CD4-positive, alpha-beta T cell treated with Interleukin-2 at 100 ng/mL for 4 hours (primary cell): ENCODE data around the gene SHANK1.
A peak's percentile ranks its signal among the peaks of the same experiment; 100 is the strongest.

Experiments used
- DNase-seq: peaks from one replicate; pipeline ENCODE4 v3.0.0-alpha.2; 2020; ENCODE audit warnings: low spot score

The SHANK1 gene

GRCh38 chr19:50711805-50712204 lies 7.8 kb downstream of the SHANK1 start:
- no peak for DNase-seq

- DNase-seq, result no peak
Measured at GRCh38 chr19:50711196-50711595, 8.4 kb downstream of the SHANK1 start.

GRCh38 chr19:50710612-50711011 lies 9.0 kb downstream of the SHANK1 start:
- no peak for DNase-seq

DNA sequence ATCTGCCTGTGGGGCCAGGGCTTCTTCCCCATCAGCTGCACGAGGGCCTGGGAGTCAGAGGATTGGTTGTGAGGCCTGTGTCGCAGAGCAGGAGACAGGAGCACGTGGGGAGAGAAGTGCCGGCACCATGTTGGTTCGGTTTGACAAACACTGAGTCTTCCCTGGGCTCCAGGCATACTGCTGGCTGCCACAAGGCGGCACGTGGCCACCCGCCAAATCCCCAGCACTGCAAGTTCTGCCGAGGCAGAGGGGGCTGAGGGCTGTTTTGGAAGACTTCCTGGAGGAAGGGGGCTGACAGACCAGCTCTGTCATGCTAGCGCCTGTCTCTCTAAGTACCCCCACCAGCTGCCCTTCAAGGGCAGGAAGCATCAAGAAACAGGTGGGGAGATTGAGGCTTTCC lies 9.5 kb downstream of the SHANK1 start:
- DNase-seq, result no peak

DNA sequence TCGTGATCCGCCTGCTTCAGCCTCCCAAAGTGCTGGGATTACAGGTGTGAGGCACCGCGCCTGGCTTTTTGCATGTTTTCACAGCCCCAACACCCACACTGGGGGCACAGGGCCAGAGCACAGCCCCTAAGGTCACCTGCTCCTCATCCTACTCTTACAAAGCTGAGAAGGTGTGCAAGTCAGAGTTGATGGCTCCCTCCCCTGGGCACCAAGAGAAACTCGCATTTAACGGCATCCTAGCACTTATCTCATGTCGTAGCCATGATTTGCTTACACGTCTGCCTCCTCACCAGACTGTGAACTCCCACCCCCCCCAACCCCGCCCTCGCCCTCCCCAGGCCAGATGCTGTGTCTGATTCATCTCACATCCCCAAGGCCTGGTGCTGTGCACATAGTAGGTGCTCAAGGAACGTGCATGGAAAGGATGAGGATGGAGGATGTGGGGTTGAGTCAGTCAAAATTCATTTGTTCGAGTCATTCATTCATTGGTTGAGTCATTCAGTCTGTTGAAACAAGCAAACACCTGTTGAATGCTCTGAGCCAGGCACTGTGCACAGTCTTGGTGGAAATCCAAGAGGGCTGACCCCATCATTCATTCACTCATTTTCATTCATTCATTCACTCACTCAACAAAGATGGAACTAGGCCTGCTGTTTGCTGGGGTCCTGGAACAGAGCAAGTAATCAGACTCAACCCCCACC lies 11.3 kb downstream of the SHANK1 start:
- DNase-seq, result no peak

GRCh38 chr19:50706387-50706786 lies 13.2 kb downstream of the SHANK1 start:
- DNase-seq, result no peak

DNA sequence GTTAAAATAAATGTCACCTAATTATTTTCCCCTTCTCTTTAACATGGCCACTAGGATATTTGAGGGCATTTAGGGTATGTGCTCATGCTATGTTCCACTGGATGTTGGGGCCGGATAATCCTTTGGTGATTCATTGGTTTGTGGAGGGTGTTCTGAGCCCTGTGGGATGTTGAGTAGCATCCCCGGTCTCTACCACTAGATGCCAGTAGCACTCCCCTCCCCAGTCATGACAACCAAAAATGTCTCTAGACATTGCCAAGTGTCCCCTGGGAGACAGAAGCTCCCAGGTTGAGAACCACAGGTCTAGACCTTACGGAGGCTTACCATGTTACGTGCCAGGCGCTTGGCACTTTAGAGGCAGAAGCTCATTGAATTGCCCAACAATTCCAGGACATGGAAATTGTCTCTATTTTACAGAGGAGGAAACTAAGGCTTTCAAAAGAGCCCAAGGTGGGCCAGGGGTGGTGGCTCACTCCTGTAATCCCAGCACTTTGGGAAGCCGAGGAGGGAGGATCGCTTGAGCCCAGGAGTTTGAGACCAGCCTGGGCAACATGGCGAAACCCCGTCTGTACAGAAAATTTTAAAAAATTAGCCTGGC lies 14.1 kb downstream of the SHANK1 start:
- DNase-seq, result peak; percentile 25

DNA sequence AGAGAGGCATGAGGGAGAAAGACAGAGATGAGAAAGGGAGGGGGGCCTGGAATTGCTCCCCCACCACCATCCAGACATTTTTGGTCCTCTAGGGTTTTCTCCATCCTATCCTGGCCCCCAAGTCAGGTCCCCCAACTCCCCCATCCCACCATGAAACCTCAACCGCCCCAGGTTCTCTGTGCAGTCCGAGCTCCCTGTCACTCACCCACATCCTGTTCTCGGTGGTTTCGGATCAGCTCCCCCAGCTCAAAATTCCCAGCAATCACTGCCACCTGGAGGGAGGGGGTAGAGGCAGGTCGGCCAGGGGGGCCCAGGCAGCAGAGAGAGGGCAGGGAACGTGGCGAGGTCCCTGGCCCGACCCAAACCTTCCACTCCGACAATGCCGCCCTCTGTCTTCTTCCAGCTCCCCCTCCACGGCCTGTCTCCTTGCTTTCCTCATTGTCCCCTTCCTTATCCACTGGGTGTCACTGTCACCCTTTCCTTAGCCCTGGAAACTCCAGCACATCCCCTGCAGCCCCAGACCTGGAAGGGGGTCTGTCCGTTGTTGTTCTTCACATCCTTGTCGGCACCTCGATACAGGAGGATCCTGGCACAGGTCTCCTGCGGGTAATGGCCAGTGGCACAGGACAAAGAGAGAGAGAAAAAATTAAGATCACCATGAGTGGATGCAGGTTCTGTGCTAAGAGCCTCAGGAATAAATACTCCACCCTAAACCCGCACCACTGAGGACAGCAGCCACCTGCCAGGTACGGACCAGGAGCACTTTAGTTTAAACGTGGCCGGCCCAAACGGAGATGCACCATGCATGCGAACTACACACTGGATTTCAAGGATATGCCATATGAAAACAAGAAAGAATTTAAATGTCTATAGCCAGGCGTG lies 15.4 kb downstream of the SHANK1 start:
- no peak for DNase-seq

- DNase-seq, result no peak
Measured at GRCh38 chr19:50702871-50703829, 16.5 kb downstream of the SHANK1 start.

- no peak for DNase-seq
Measured at GRCh38 chr19:50702158-50702870, 17.3 kb downstream of the SHANK1 start.

DNA sequence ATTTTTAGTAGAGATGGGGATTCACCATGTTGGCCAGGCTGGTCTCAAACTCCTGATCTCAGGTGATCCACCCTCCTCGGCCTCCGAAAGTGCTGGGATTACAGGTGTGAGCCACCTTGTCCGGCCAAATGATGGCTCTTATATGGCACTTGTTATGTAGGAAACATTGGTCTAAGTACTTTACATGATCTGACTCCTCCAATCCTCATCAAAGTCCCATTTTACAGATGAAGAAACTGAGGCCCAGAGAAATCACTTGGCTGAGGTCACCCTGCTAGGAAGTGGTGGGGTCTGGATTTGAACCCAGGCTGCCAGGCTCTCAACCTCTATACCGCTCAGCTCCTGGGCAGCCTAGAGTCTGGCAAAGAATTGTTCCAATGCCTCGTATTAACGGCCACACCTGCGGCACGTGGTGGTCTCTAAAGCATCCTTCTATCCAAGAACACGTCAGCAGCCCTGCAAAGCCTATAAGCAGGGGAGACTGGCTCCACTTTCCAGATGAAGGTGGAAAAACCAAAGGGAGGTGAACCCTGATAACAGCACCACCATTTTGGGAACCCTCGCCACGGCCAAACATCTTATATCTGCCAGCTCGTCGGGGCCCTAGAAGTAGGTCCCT lies 18.1 kb downstream of the SHANK1 start:
- no peak for DNase-seq

DNA sequence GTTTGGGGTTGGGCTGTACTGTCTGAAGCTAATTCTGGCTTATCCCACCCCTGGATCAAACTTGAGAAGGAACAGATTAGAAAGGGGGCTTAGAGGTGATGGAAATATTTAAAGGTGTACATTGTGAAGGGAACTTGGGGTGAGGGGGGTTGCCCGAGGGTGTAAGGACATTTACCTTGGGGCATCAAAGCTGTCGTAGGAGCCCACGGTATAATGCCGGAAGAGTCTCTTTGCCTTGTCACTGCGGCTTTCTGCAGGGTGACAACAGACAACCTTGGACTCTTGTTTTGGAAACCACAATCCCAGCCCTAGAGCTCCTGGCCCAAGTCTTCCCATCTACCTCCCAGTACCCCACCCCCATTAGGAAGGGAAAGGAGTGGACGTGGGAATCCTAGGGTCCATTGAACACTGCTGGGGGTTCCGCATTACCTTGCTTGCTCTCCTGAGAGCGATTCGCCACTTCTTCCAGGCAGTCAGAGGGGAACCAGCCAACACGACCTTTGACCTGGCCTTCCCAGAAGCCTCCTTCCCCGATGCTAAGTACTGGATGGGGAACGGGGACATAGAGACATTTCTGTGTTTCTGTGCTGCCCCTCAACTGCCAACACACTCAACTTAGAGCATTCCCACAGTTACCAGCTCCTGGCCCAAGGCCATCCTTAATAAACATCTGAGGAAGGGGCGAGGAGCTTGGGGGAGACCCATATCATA lies 22.0 kb downstream of the SHANK1 start:
- no peak for DNase-seq

GRCh38 chr19:50696094-50696483 lies 23.5 kb downstream of the SHANK1 start:
- DNase-seq, result no peak

DNA sequence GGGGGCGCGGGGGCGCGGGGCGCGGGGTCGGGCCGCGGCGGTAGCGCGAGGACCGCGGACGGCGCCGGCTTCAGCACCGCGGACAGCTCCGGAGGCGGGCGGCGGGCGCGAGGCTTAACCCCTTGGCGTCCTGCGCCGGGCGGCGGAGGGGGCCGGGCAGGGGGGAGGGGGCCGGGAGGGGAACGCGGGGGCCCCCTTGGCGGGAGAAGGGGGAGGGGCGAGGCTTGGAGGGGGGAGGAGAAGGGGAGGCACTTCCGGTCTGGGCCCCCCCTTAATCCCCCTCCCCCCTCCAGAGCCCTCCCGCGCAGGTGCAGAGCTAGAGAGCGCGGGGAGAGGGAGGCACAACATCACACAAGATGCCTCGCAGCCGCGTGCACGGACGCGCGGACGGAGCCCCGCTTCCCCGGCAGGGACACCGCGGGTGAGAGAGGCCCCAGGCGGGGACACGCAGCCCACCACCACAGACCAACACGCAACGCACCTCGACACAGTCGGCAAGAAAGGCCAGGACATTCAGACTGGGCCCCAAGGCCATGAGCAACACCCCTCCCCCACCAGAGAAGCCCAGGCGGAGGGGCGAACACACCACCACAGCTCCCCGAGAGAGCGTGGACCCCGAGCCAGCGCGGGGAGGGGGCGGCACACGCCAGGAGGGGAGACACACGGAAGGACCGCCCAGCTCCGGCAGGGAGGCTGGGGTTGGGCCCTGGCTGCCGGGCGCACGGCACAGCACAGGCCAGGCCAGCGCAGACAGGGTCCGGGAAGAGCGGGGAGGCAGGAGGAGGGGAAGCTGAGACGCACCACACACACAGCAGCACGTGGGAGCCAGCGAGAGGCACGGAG lies 24.1 kb downstream of the SHANK1 start:
- no peak for DNase-seq

DNA sequence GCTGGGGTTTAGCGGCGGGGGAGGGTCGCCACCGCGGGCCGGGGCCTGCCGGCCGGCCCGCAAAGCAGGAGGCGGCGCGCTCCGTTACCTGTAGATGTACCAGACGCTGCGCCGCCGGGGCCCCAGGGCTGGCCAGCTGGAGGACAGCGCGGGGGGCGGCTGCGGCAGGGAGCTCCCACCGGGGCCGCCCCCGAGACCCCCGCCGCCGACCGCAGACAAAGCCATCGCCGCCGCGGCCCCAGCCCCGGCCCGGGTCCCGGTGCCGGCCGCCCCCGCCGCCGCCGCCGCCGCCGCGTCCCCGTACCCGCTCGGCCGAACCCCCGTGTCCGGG lies 24.8 kb downstream of the SHANK1 start:
- DNase-seq, result no peak

- no peak for DNase-seq
Measured at GRCh38 chr19:50693064-50693975, 26.3 kb downstream of the SHANK1 start.

- DNase-seq, result no peak
Measured at GRCh38 chr19:50690439-50690838, 29.2 kb downstream of the SHANK1 start.

- no peak for DNase-seq
Measured at GRCh38 chr19:50688766-50689165, 30.8 kb downstream of the SHANK1 start.
